Stimulated activated CD4-positive, alpha-beta T cell treated with anti-CD3 and anti-CD28 coated beads, Interleukin-2, amount 100 ng/mL, for 24 hours (primary cell): ENCODE data around the gene CCDC14.
A peak's percentile ranks its signal among the peaks of the same experiment; 100 is the strongest.
"Not testable (repeated sequence)": the region's sequence is repeated elsewhere in the genome, so short reads cannot be mapped to it uniquely, and the experiment has no call there.

Source experiments
- DNase-seq, 2 donors: peaks; one replicate each; pipeline ENCODE4 v3.0.0-alpha.2; 2020

CCDC14 gene

GRCh38 chr3:123960781-123961507, at the start of gene CCDC14:
Gene CCDC14, minus strand, starts transcription at chr3:123961229. Its CDS starts 56 bp downstream, at chr3:123961173.
- peak; percentile 83 to 86 for DNase-seq

GRCh38 chr3:124008321-124008720, 47.3 kb upstream of the CCDC14 start:
- DNase-seq: not testable (repeated sequence)

GRCh38 chr3:124007186-124007585, 46.2 kb upstream of the CCDC14 start:
- no peak for DNase-seq

GRCh38 chr3:124002405-124003079, 41.5 kb upstream of the CCDC14 start:
- DNase-seq: not testable (repeated sequence)

- DNase-seq: not testable (repeated sequence)
Measured at GRCh38 chr3:124001366-124001765, 40.3 kb upstream of the CCDC14 start.

GRCh38 chr3:123997543-123997942, 36.5 kb upstream of the CCDC14 start:
- no peak for DNase-seq

GRCh38 chr3:123993818-123994217, 32.8 kb upstream of the CCDC14 start:
- DNase-seq: no peak

- not testable (repeated sequence) for DNase-seq
Measured at GRCh38 chr3:123991730-123992588, 30.9 kb upstream of the CCDC14 start, which contains the start of gene ROPN1. Gene ROPN1, minus strand, starts transcription at chr3:123992124. Its CDS starts 11,643 bp downstream, at chr3:123980481.

- no peak for DNase-seq
Measured at GRCh38 chr3:123986427-123986826, 25.4 kb upstream of the CCDC14 start.

GRCh38 chr3:123984957-123985356, 23.9 kb upstream of the CCDC14 start:
- DNase-seq: no peak

- DNase-seq: no peak
Measured at GRCh38 chr3:123984350-123984749, 23.3 kb upstream of the CCDC14 start.

- DNase-seq: not testable (repeated sequence)
Measured at GRCh38 chr3:123981317-123981716, 20.3 kb upstream of the CCDC14 start.

- no peak for DNase-seq
Measured at GRCh38 chr3:123980539-123980938, 19.5 kb upstream of the CCDC14 start.

- peak; percentile 9 to 22 for DNase-seq
Measured at GRCh38 chr3:123979525-123980501, 18.8 kb upstream of the CCDC14 start.

- DNase-seq: not testable (repeated sequence)
Measured at GRCh38 chr3:123976904-123977303, 15.9 kb upstream of the CCDC14 start.

- DNase-seq: not testable (repeated sequence)
Measured at GRCh38 chr3:123976181-123976898, 15.3 kb upstream of the CCDC14 start.

GRCh38 chr3:123975030-123975429, 14.0 kb upstream of the CCDC14 start:
- DNase-seq: not testable (repeated sequence)

GRCh38 chr3:123971406-123971805, 10.4 kb upstream of the CCDC14 start:
- no peak for DNase-seq

GRCh38 chr3:123967260-123967659, 6.2 kb upstream of the CCDC14 start:
- DNase-seq: not testable (repeated sequence)

- not testable (repeated sequence) for DNase-seq
Measured at GRCh38 chr3:123966799-123967198, 5.8 kb upstream of the CCDC14 start.

GRCh38 chr3:123964793-123965192, 3.8 kb upstream of the CCDC14 start:
- DNase-seq: not testable (repeated sequence)
